Caco-2 (cell line): ENCODE data around the gene CLMP. TPM values are rescaled to one million over a fixed set of nuclear protein-coding genes. Genes with fewer than 3 reads are reported as not detected.

Experiments
- Bru-seq: library from RNA; stranded (reverse); fragments of 400-500 nt; gene quantifications from one replicate; lab custom pipeline; 2021; lab: Mats Ljungman, UMichigan
- BruChase-seq, 2 experiments: library from RNA; stranded (reverse); fragments of 400-500 nt; gene quantifications; one replicate each; lab custom pipeline; 2021; lab: Mats Ljungman, UMichigan
- BruUV-seq: library from RNA; stranded (reverse); fragments of 400-500 nt; replicated peaks from 2 replicates; lab custom pipeline; 2021; lab: Mats Ljungman, UMichigan
- CTCF ChIA-PET: fragments of 300-600 bp; sonication (Branson Sonifier 250); formaldehyde crosslinking; loops from one replicate; lab custom pipeline; 2022; ENCODE audit warnings: antibody characterized with exemption; lab: Charles Lee
- POLR2A ChIA-PET: fragments of 300-600 bp; sonication (Branson Sonifier 250); formaldehyde crosslinking; loops from one replicate; lab custom pipeline; 2022; ENCODE audit warnings: antibody characterized with exemption; lab: Charles Lee
- DNase-seq, 2 experiments: peaks; one replicate each; pipeline versions ENCODE4 v3.0.0 to v3.0.0-alpha.2; 2020 to 2022
- H3K27me3 ChIP-seq: replicated peaks from 2 replicates; pipeline ENCODE4 v1.6.0; 2011; ENCODE audit warnings: low read length; ENCODE audit not compliant: control insufficient read depth, insufficient read depth
- H3K36me3 ChIP-seq: 2 replicates; pipeline ENCODE4 v1.5.1; 2011; ENCODE audit warnings: low read length; ENCODE audit not compliant: control insufficient read depth, insufficient read depth
- H3K4me1 ChIP-seq: fragments of 250-450 bp; sonication (Bioruptor Pico); 2 replicates; pipeline ENCODE4 v1.5.1; 2020; ENCODE audit warnings: mild to moderate bottlenecking
- H3K4me3 ChIP-seq: 2 replicates; pipeline ENCODE4 v1.5.1; 2011; ENCODE audit warnings: low read depth, mild to moderate bottlenecking, control low read depth, low read length
- H3K9me3 ChIP-seq: fragments of 250-450 bp; sonication (Bioruptor Pico); 2 replicates; pipeline ENCODE4 v1.5.1; 2020; ENCODE audit warnings: mild to moderate bottlenecking, moderate library complexity
- H3K27ac Mint-ChIP-seq: one replicate; pipeline ENCODE4 v1.8.0; 2022; ENCODE audit warnings: mixed read lengths; ENCODE audit not compliant: unreplicated experiment
- H3K27me3 Mint-ChIP-seq: one replicate; pipeline ENCODE4 v1.8.0; 2022; ENCODE audit warnings: mixed read lengths; ENCODE audit not compliant: insufficient read depth, unreplicated experiment
- H3K36me3 Mint-ChIP-seq: one replicate; pipeline ENCODE4 v1.8.0; 2022; ENCODE audit warnings: mild to moderate bottlenecking, mixed read lengths; ENCODE audit not compliant: insufficient read depth, unreplicated experiment
- H3K4me1 Mint-ChIP-seq: one replicate; pipeline ENCODE4 v1.8.0; 2022; ENCODE audit warnings: low read depth, mixed read lengths; ENCODE audit not compliant: unreplicated experiment
- H3K4me3 Mint-ChIP-seq: one replicate; pipeline ENCODE4 v1.8.0; 2022; ENCODE audit warnings: mild to moderate bottlenecking, moderate library complexity, mixed read lengths; ENCODE audit not compliant: unreplicated experiment
- H3K9me3 Mint-ChIP-seq: one replicate; pipeline ENCODE4 v1.8.0; 2022; ENCODE audit warnings: mixed read lengths; ENCODE audit not compliant: unreplicated experiment
- CTCF ChIP-seq, 2 experiments: fragments of 200-600 bp in 1 of 2; IDR thresholded peaks; 1 replicate in 1 of 2; 2 replicates in 1 of 2; pipeline versions ENCODE4 v1.5.1 to v1.8.0; 2011 to 2022; ENCODE audit warnings: antibody characterized with exemption in 1 of 2, control low read depth in 1 of 2, inconsistent platforms in 1 of 2, low read depth in 1 of 2, low read length in 1 of 2, mild to moderate bottlenecking in 1 of 2, moderate library complexity in 1 of 2; ENCODE audit not compliant: insufficient read depth in 1 of 2, severe bottlenecking in 1 of 2, unreplicated experiment in 1 of 2
- intact Hi-C: fragments of 100-400 bp; cut with micrococcal nuclease; formaldehyde crosslinking; loops from one replicate; pipeline ENCODE4 v1.10.0; 2022; ENCODE audit not compliant: unreplicated experiment
- long read RNA-seq: library from polyadenylated mRNA; stranded (forward); transcript quantifications from one replicate; pipeline ENCODE4 v2.0.0, GENCODE V29; 2022
- total RNA-seq: library from RNA; stranded (reverse); gene quantifications from 2 replicates; pipeline ENCODE4 v1.2.3, GENCODE V29; 2022

The CLMP gene
- total RNA-seq (44.0 and 58.9 TPM in 2 replicates), Bru-seq, nascent RNA (percentile 80 among the genes with signal in this experiment), BruChase-seq, experiment 1, labeled RNA remaining after a 2-hour chase (percentile 82 among the genes with signal in this experiment), BruChase-seq, experiment 2, labeled RNA remaining after a 6-hour chase (percentile 84 among the genes with signal in this experiment)
- long read RNA-seq, full-length matches to known transcripts = 33 of 44 reads
- long read RNA-seq, partial matches to known transcripts = 2 of 44 reads
- long read RNA-seq, other reads (novel, unspliced or antisense) = 9 of 44 reads

DNA sequence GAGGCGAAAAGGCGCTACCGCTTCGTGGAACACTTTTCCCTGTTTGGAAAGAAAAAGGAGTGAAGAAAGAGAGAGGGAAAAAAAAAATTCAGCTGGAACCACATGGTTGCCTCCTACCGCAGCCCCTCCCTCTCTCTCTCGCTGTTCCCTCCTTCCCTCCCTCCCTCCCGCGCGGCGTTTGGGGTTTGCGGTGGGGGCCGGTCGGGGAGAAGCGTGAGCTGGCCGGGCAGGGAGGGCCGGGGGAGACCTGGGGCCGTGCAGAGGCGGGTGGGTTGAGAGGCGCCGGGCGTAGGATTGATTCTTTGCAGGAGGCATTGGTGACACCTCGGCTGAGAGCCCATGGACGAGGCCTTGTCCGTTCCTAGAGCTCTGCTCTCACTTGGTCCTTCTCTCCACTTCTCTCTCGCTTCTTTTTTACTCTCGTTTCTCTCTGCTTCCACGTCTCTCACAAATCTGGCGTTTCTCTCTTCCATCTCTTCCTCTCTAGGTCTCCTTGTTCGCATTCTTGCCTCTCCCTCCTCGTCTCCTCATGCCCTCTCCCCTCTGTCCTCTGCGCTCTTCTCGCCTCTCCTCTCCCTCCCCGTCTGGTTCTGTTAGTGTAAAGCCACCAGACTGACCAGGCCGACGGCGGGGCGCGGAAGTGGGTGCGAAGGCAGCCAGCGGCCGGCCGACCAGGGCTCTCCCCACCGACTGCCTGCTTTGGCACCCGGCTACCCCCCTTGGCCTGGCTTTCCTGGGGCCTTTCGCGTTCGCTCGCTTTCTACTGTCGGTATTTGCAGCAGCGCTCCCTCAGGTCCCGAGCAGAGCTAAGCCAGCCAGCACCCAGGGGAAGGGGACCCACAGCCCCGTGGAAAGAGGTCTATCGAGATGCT lies at the start of gene CLMP:
Gene CLMP, minus strand, starts transcription at position 61 of the 872 bp plus-strand sequence. CDS start 308 bp downstream, outside the sequence.
- H3K4me3 Mint-ChIP-seq = peak within 1 kb of the TSS; percentile 75
- H3K36me3 Mint-ChIP-seq = peaks cover 4% of the 10 kb centered on the region
- TF ChIP-seq CTCF (IDR thresholded peaks at IDR 0.05; ENCODE audit: insufficient read depth in 1 of 2, low read depth in 1 of 2, low read length in 1 of 2, severe bottlenecking in 1 of 2, unreplicated experiment in 1 of 2) = no peak
- peaks cover 21% of the 10 kb centered on the region for H3K4me1 ChIP-seq
- peaks cover 5% of the 10 kb centered on the region for H3K27me3 Mint-ChIP-seq
- TSS peak; percentile 56 for BruUV-seq
- ChIA-PET POLR2A (interaction anchor here (0.6 to 0.9 kb wide), 8 partner anchors 19 to 94 kb away, joined by 3 to 7 read pairs (median 4); no protein-coding TSS in a partner anchor), CTCF (interaction anchor here (0.7 to 1.1 kb wide), 5 partner anchors 11 to 87 kb away, joined by 3 to 6 read pairs (median 3); no protein-coding TSS in a partner anchor)
- peak; percentile 71 to 73 for DNase-seq
- no peaks in the 10 kb centered on the region for H3K9me3 Mint-ChIP-seq
- peak within 1 kb of the TSS; percentile 58 for H3K4me3 ChIP-seq
- H3K36me3 ChIP-seq = no peaks in the 10 kb centered on the region
- peak within 1 kb of the TSS; percentile 43 for H3K27ac Mint-ChIP-seq
- peaks cover 17% of the 10 kb centered on the region for H3K4me1 Mint-ChIP-seq
- no peaks in the 10 kb centered on the region for H3K27me3 ChIP-seq
- intact Hi-C loops = loop anchor here (1.0 to 2.0 kb wide), 4 partner anchors 17 to 36 kb away; no protein-coding TSS in a partner anchor
- no peaks in the 10 kb centered on the region for H3K9me3 ChIP-seq

DNA sequence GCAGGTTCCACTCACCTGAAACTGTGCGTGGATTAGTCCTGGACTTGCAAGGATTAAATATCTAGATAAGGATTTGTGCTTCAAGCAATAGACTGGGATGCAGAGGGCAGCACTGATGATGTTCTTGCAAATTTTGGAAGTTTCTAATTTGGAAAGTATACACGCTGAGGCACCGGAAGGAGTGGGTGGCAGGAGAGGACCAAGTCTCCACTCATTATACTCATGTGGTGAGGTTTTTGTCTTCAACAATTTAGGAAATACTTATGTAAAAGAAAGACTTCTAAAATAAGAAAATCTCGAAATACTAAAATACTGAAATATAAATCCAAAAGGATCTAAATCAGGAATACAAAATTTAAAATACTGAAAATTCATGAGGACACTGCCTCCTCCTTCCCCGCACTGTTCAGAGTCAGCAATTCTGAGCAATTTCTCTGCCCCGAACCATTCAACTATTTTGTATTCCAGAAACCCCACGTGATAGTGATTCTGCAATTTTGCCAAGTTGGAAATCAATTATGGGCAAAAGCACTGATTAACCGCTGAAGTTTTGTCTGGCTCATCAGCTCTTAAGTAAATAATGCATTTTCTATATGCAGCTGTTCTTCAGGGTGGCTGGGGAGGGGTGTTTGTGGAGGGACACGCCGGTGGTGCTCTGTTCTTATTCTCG lies 47.0 kb upstream of the CLMP start:
- H3K36me3 Mint-ChIP-seq = no peaks in the 10 kb centered on the region
- no peaks in the 10 kb centered on the region for H3K4me1 Mint-ChIP-seq
- Histone ChIP-seq H3K4me3 (no peak overlapping the region), H3K27me3 (no peaks in the 10 kb centered on the region), H3K9me3 (no peaks in the 10 kb centered on the region), H3K36me3 (no peaks in the 10 kb centered on the region), H3K4me1 (no peaks in the 10 kb centered on the region; the same call in 1 of the 2 replicates)
- no peaks in the 10 kb centered on the region for H3K9me3 Mint-ChIP-seq
- no peak overlapping the region for H3K4me3 Mint-ChIP-seq
- DNase-seq = no peak
- no peak overlapping the region for H3K27ac Mint-ChIP-seq
- no peak for TF ChIP-seq CTCF (IDR thresholded peaks at IDR 0.05; ENCODE audit: insufficient read depth in 1 of 2, low read depth in 1 of 2, low read length in 1 of 2, severe bottlenecking in 1 of 2, unreplicated experiment in 1 of 2)
- intact Hi-C loops = no loop called here
- no TSS peak for BruUV-seq
- ChIA-PET POLR2A (no interaction called here), CTCF (interaction anchor here (0.6 kb wide), 1 partner anchor 59 kb away, joined by 3 read pairs; no protein-coding TSS in a partner anchor)
- no peaks in the 10 kb centered on the region for H3K27me3 Mint-ChIP-seq
